Measurements from ENCODE around the gene PTGES3. TPM values are rescaled to one million over a fixed set of nuclear protein-coding genes. Genes with fewer than 3 reads are reported as not detected.

The PTGES3 gene
- polyA plus RNA-seq, 1 donor from 2014 or later = 109 TPM

- no peak for TF ChIP-seq MXI1 (conservative IDR thresholded peaks at IDR 0.05; ENCODE audit: poor library complexity, severe bottlenecking)
- no peak for TF ChIP-seq CTCF (IDR thresholded peaks at IDR 0.05; ENCODE audit: poor library complexity, severe bottlenecking)
- TF ChIP-seq EZH2 (IDR thresholded peaks at IDR 0.05; ENCODE audit: borderline replicate concordance, insufficient read depth, low read length, poor library complexity, severe bottlenecking) = no peak
- no peak for TF ChIP-seq POLR2AphosphoS5 (IDR thresholded peaks at IDR 0.05)
- TF ChIP-seq REST (IDR thresholded peaks at IDR 0.05; ENCODE audit: borderline replicate concordance) = no peak
- no peak for TF ChIP-seq RAD21 (conservative IDR thresholded peaks at IDR 0.05)
- no peak for TF ChIP-seq TAF1 (IDR thresholded peaks at IDR 0.05; ENCODE audit: low read depth)
- no peak for TF ChIP-seq SMC3 (conservative IDR thresholded peaks at IDR 0.05; ENCODE audit: poor library complexity)
- TF ChIP-seq EP300 (conservative IDR thresholded peaks at IDR 0.05; ENCODE audit: poor library complexity, severe bottlenecking) = no peak
- no peak overlapping the region for H3K4me2 ChIP-seq (ENCODE audit: low read length)
- no peak overlapping the region for H3K9ac ChIP-seq (ENCODE audit: low read length)
- no peaks in the 10 kb centered on the region for H3F3A ChIP-seq (ENCODE audit: insufficient read depth, low read length, poor library complexity, severe bottlenecking)
- no peak overlapping the region for H3K4me3 ChIP-seq (ENCODE audit: low read length)
- peaks cover 4% of the 10 kb centered on the region for H3K36me3 ChIP-seq (ENCODE audit: insufficient read depth, low read length)
- no peaks in the 10 kb centered on the region for H3K27me3 ChIP-seq (ENCODE audit: insufficient read depth, low read depth, low read length)
- no peak overlapping the region for H3K27ac ChIP-seq (ENCODE audit: low read length)
- no peaks in the 10 kb centered on the region for H3K9me2 ChIP-seq (ENCODE audit: insufficient read depth, low read length)
- peaks cover 8% of the 10 kb centered on the region for H3K79me2 ChIP-seq (replicated peaks; ENCODE audit: insufficient read depth, low read length)
- H3K9me3 ChIP-seq (ENCODE audit: low read length) = no peaks in the 10 kb centered on the region
- H4K20me1 ChIP-seq (ENCODE audit: insufficient read depth) = no peaks in the 10 kb centered on the region
- H2AFZ ChIP-seq (ENCODE audit: low read depth, low read length) = no peak overlapping the region
These were observed 20.0 kb downstream of the PTGES3 start for GRCh38 chr12:56668197-56668457.

- Histone ChIP-seq H3K9ac (ENCODE audit: low read length) (no peak overlapping the region), H3K4me2 (ENCODE audit: low read length) (no peak overlapping the region), H3K4me3 (ENCODE audit: low read length) (no peak overlapping the region), H3K79me2 (replicated peaks; ENCODE audit: insufficient read depth, low read length) (no peaks in the 10 kb centered on the region), H2AFZ (ENCODE audit: low read depth, low read length) (no peak overlapping the region), H3F3A (ENCODE audit: insufficient read depth, low read length, poor library complexity, severe bottlenecking) (no peaks in the 10 kb centered on the region), H3K9me3 (ENCODE audit: low read length) (no peaks in the 10 kb centered on the region), H3K27ac (ENCODE audit: low read length) (no peak overlapping the region), H4K20me1 (ENCODE audit: insufficient read depth) (no peaks in the 10 kb centered on the region), H3K27me3 (ENCODE audit: insufficient read depth, low read depth, low read length) (no peaks in the 10 kb centered on the region), H3K36me3 (ENCODE audit: insufficient read depth, low read length) (no peaks in the 10 kb centered on the region), H3K9me2 (ENCODE audit: insufficient read depth, low read length) (no peaks in the 10 kb centered on the region)
- TF ChIP-seq CTCF (IDR thresholded peaks at IDR 0.05; ENCODE audit: poor library complexity, severe bottlenecking) (no peak), MXI1 (conservative IDR thresholded peaks at IDR 0.05; ENCODE audit: poor library complexity, severe bottlenecking) (no peak), SMC3 (conservative IDR thresholded peaks at IDR 0.05; ENCODE audit: poor library complexity) (no peak), POLR2AphosphoS5 (IDR thresholded peaks at IDR 0.05) (no peak), TAF1 (IDR thresholded peaks at IDR 0.05; ENCODE audit: low read depth) (no peak), RAD21 (conservative IDR thresholded peaks at IDR 0.05) (no peak), REST (IDR thresholded peaks at IDR 0.05; ENCODE audit: borderline replicate concordance) (no peak), EP300 (conservative IDR thresholded peaks at IDR 0.05; ENCODE audit: poor library complexity, severe bottlenecking) (no peak), EZH2 (IDR thresholded peaks at IDR 0.05; ENCODE audit: borderline replicate concordance, insufficient read depth, low read length, poor library complexity, severe bottlenecking) (no peak)
These were observed 26.0 kb downstream of the PTGES3 start for GRCh38 chr12:56661979-56662638.
